HepG2 (cell line): ENCODE results near the gene RAC3. TPM values are rescaled to one million over a fixed set of nuclear protein-coding genes. Genes with fewer than 3 reads are reported as not detected.
A peak's percentile ranks its signal among the peaks of the same experiment; 100 is the strongest.

Experiments used
- ARID2 ChIP-seq: sonication (generic); formaldehyde crosslinking; IDR thresholded peaks from 2 replicates; pipeline ENCODE4 v1.8.1; 2022; ENCODE audit warnings: mild to moderate bottlenecking, missing genetic modification reagents, borderline replicate concordance
- E2F2 ChIP-seq: sonication (generic); formaldehyde crosslinking; IDR thresholded peaks from 2 replicates; pipeline ENCODE4 v1.4.0; 2020; ENCODE audit warnings: missing genetic modification reagents, borderline replicate concordance
- ESRRA ChIP-seq: sonication (generic); formaldehyde crosslinking; IDR thresholded peaks from 2 replicates; pipeline ENCODE4 v1.5.1; 2020; ENCODE audit warnings: mild to moderate bottlenecking, low read depth, missing genetic modification reagents
- FLYWCH1 ChIP-seq: sonication (generic); formaldehyde crosslinking; IDR thresholded peaks from 2 replicates; pipeline ENCODE4 v1.8.1; 2023; ENCODE audit warnings: mild to moderate bottlenecking, missing genetic modification reagents
- FOSL1 ChIP-seq: sonication (generic); formaldehyde crosslinking; IDR thresholded peaks from 2 replicates; pipeline ENCODE4 v1.9.0; 2021; ENCODE audit warnings: missing genetic modification reagents, borderline replicate concordance
- GPN1 ChIP-seq: sonication (generic); formaldehyde crosslinking; IDR thresholded peaks from 2 replicates; pipeline ENCODE4 v1.5.1; 2020; ENCODE audit warnings: missing genetic modification reagents, borderline replicate concordance
- GRHL1 ChIP-seq: sonication (generic); formaldehyde crosslinking; conservative IDR thresholded peaks from 2 replicates; pipeline ENCODE4 v1.8.0; 2022; ENCODE audit warnings: missing genetic modification reagents
- MBD4 ChIP-seq: IDR thresholded peaks from 2 replicates; pipeline ENCODE4 v1.6.1; 2012; ENCODE audit warnings: low read length, inconsistent platforms, borderline replicate concordance
- MEF2D ChIP-seq: sonication (generic); formaldehyde crosslinking; IDR thresholded peaks from 2 replicates; pipeline ENCODE4 v1.5.1; 2020; ENCODE audit warnings: mild to moderate bottlenecking, missing genetic modification reagents
- PPARG ChIP-seq: conservative IDR thresholded peaks from 2 replicates; pipeline ENCODE4 v1.6.1; 2016; ENCODE audit warnings: missing biosample characterization, missing genetic modification reagents
- PREB ChIP-seq: sonication (generic); formaldehyde crosslinking; IDR thresholded peaks from 2 replicates; pipeline ENCODE4 v1.4.0; 2020; ENCODE audit warnings: missing genetic modification reagents
- RBAK ChIP-seq: sonication (generic); formaldehyde crosslinking; IDR thresholded peaks from 2 replicates; pipeline ENCODE4 v1.5.1; 2020; ENCODE audit warnings: mild to moderate bottlenecking, missing genetic modification reagents
- SRSF4 ChIP-seq: fragments of 200-400 bp; formaldehyde crosslinking; IDR thresholded peaks from one replicate; pipeline ENCODE4 v1.6.1; 2018; ENCODE audit warnings: mild to moderate bottlenecking, low read depth, low read length, moderate library complexity; ENCODE audit not compliant: poor library complexity, severe bottlenecking
- TERF1 ChIP-seq: sonication (generic); formaldehyde crosslinking; IDR thresholded peaks from 2 replicates; pipeline ENCODE4 v1.8.0; 2022; ENCODE audit warnings: mild to moderate bottlenecking, missing genetic modification reagents, moderate library complexity
- THYN1 ChIP-seq: sonication (generic); formaldehyde crosslinking; IDR thresholded peaks from 2 replicates; pipeline ENCODE4 v1.8.1; 2023; ENCODE audit warnings: low read depth, mild to moderate bottlenecking, moderate library complexity, missing genetic modification reagents, borderline replicate concordance
- TIGD3 ChIP-seq: sonication (generic); formaldehyde crosslinking; IDR thresholded peaks from 2 replicates; pipeline ENCODE4 v1.5.1; 2020; ENCODE audit warnings: mild to moderate bottlenecking, missing genetic modification reagents, borderline replicate concordance
- ZNF138 ChIP-seq: sonication (generic); formaldehyde crosslinking; IDR thresholded peaks from 2 replicates; pipeline ENCODE4 v1.5.0; 2020; ENCODE audit warnings: mild to moderate bottlenecking, low read depth, missing genetic modification reagents
- ZNF335 ChIP-seq: sonication (generic); formaldehyde crosslinking; IDR thresholded peaks from 2 replicates; pipeline ENCODE4 v1.4.0; 2020; ENCODE audit warnings: missing genetic modification reagents
- ZNF569 ChIP-seq: sonication (generic); formaldehyde crosslinking; IDR thresholded peaks from 2 replicates; pipeline ENCODE4 v1.5.0; 2020; ENCODE audit warnings: mild to moderate bottlenecking, missing genetic modification reagents, moderate library complexity, borderline replicate concordance
- ZNF616 ChIP-seq: sonication (generic); formaldehyde crosslinking; IDR thresholded peaks from 2 replicates; pipeline ENCODE4 v1.5.0; 2020; ENCODE audit warnings: low read depth, mild to moderate bottlenecking, missing genetic modification reagents
- ZNF629 ChIP-seq: sonication (generic); formaldehyde crosslinking; conservative IDR thresholded peaks from 2 replicates; pipeline ENCODE4 v1.5.0; 2020; ENCODE audit warnings: missing genetic modification reagents
- ZNF678 ChIP-seq: sonication (generic); formaldehyde crosslinking; IDR thresholded peaks from 2 replicates; pipeline ENCODE4 v1.4.0; 2020; ENCODE audit warnings: mild to moderate bottlenecking, missing genetic modification reagents
- ZNF883 ChIP-seq: sonication (generic); formaldehyde crosslinking; IDR thresholded peaks from 2 replicates; pipeline ENCODE4 v1.5.1; 2020; ENCODE audit warnings: mild to moderate bottlenecking, missing genetic modification reagents; ENCODE audit errors: not compliant biosample characterization
- ZSCAN12 ChIP-seq: sonication (generic); formaldehyde crosslinking; IDR thresholded peaks from 2 replicates; pipeline ENCODE4 v1.9.0; 2021; ENCODE audit warnings: mild to moderate bottlenecking, missing genetic modification reagents
- polyA plus RNA-seq, 8 experiments: library from polyadenylated mRNA; depleted of rRNA in 3 of 8; stranded (reverse) in 7 of 8; unstranded in 1 of 8; fragments of >200 nt; fragmentation: Illumina TruSeq in 4 of 8; extraction: Trizol in 4 of 8; gene quantifications; 2 replicates each; pipeline versions ENCODE4 v1.2.1 to v1.2.3, GENCODE V29; 2011 to 2016; ENCODE audit warnings: low read depth in 4 of 8, missing spikeins in 1 of 8, mixed read lengths in 1 of 8; ENCODE audit not compliant: insufficient read depth in 1 of 8
- total RNA-seq, 5 experiments: library from RNA; depleted of rRNA; stranded (reverse); fragments of >200 nt; fragmentation: Illumina TruSeq; extraction: Trizol; gene quantifications; 2 replicates each; pipeline ENCODE4 v1.2.3, GENCODE V29; 2016; ENCODE audit warnings: low read depth in 1 of 5

Gene RAC3
- total and polyA plus RNA-seq, 2 of the 13 experiments (the other 11 are each of a cell fraction or from before 2014, with no cell fraction given), result 10.5 to 21.3 TPM

GRCh38 chr17:82008258-82008940, 23.1 kb upstream of the RAC3 start (continued):
- TF ChIP-seq GRHL1 (CRISPR knock-in tag), result no peak
- no peak for TF ChIP-seq FLYWCH1
- no peak for TF ChIP-seq GPN1 (CRISPR knock-in tag)
- TF ChIP-seq ZNF569 (CRISPR knock-in tag), result no peak
- no peak for TF ChIP-seq THYN1 (CRISPR knock-in tag)
- TF ChIP-seq TERF1, result no peak
- no peak for TF ChIP-seq E2F2 (CRISPR knock-in tag)
- TF ChIP-seq ZNF616 (CRISPR knock-in tag), result 0 out of 2 replicates have a peak, but pooled peaks have one; percentile 36
- TF ChIP-seq ZNF335 (CRISPR knock-in tag), result no peak
- TF ChIP-seq PPARG (CRISPR knock-in tag), result no peak
- TF ChIP-seq RBAK (CRISPR knock-in tag), result no peak
- no peak for TF ChIP-seq ZNF138 (CRISPR knock-in tag)
- no peak for TF ChIP-seq TIGD3
- TF ChIP-seq ARID2 (CRISPR knock-in tag), result no peak
- no peak for TF ChIP-seq PREB
- TF ChIP-seq FOSL1, result no peak
- TF ChIP-seq MBD4, result no peak
- no peak for TF ChIP-seq ZSCAN12 (CRISPR knock-in tag)
- TF ChIP-seq MEF2D (CRISPR knock-in tag), result no peak
- no peak for TF ChIP-seq ESRRA
- TF ChIP-seq ZNF678 (CRISPR knock-in tag), result no peak
- TF ChIP-seq SRSF4, result peak; percentile 19
- TF ChIP-seq ZNF629 (CRISPR knock-in tag), result no peak
- TF ChIP-seq ZNF883, result no peak
